IMR-90 (cell line): ENCODE measurements around the gene FRMD3. TPM values are rescaled to one million over a fixed set of nuclear protein-coding genes. Genes with fewer than 3 reads are reported as not detected.

ENCODE experiments used
- ATAC-seq: fragments of 200-7000 bp; cut with Tn5 transposase; 2 replicates; pipeline ENCODE4 v1.9.1; 2020; ENCODE audit warnings: low read depth, mild to moderate bottlenecking, moderate library complexity
- BruUV-seq: library from RNA; stranded (reverse); fragments of 400-500 nt; replicated peaks from 2 replicates; lab custom pipeline; 2021; lab: Mats Ljungman, UMichigan
- CTCF ChIA-PET: fragments of 300-600 bp; formaldehyde crosslinking; extraction: SDS; loops from one replicate; lab custom pipeline; 2021; ENCODE audit warnings: antibody characterized with exemption; lab: Yijun Ruan, JAX
- POLR2A ChIA-PET: fragments of 300-600 bp; sonication (Branson Sonifier 250); formaldehyde crosslinking; loops from one replicate; lab custom pipeline; 2022; ENCODE audit warnings: antibody characterized with exemption; ENCODE audit not compliant: unreplicated experiment; lab: Charles Lee
- DNase-seq: peaks from one replicate; pipeline ENCODE4 v3.0.0; 2013
- H2AFZ ChIP-seq: replicated peaks from 2 replicates; pipeline ENCODE3; 2013; ENCODE audit warnings: low read length, mild to moderate bottlenecking; ENCODE audit not compliant: poor library complexity
- H2AK5ac ChIP-seq: 2 replicates; pipeline ENCODE4 v1.6.1; 2013; ENCODE audit warnings: low read depth, low read length, inconsistent platforms
- H2AK9ac ChIP-seq: replicated peaks from 2 replicates; pipeline ENCODE3; 2013; ENCODE audit warnings: mild to moderate bottlenecking, low read depth, low read length, moderate library complexity; ENCODE audit not compliant: poor library complexity
- H2BK120ac ChIP-seq: 2 replicates; pipeline ENCODE4 v1.6.1; 2013; ENCODE audit warnings: low read depth, low read length, inconsistent platforms
- H2BK15ac ChIP-seq: 3 replicates; pipeline ENCODE4 v1.6.1; 2013; ENCODE audit warnings: low read depth, low read length, inconsistent platforms
- H2BK20ac ChIP-seq: 2 replicates; pipeline ENCODE4 v1.6.1; 2013; ENCODE audit warnings: low read depth, mild to moderate bottlenecking, inconsistent platforms, low read length, moderate library complexity
- H2BK5ac ChIP-seq: 2 replicates; pipeline ENCODE4 v1.6.1; 2013; ENCODE audit warnings: mild to moderate bottlenecking, low read depth, low read length, inconsistent platforms; ENCODE audit not compliant: poor library complexity, severe bottlenecking
- H3K14ac ChIP-seq: replicated peaks from 2 replicates; pipeline ENCODE4 v1.6.1; 2013; ENCODE audit warnings: low read depth, low read length, inconsistent platforms
- H3K18ac ChIP-seq: 2 replicates; pipeline ENCODE4 v1.6.1; 2013; ENCODE audit warnings: low read depth, low read length, control low read depth
- H3K23ac ChIP-seq: 2 replicates; pipeline ENCODE4 v1.6.1; 2013; ENCODE audit warnings: low read depth, low read length, inconsistent platforms
- H3K27ac ChIP-seq: 2 replicates; pipeline ENCODE4 v1.5.1; 2013; ENCODE audit warnings: mild to moderate bottlenecking, control low read depth, low read length; ENCODE audit not compliant: insufficient read depth
- H3K27me3 ChIP-seq: 2 replicates; pipeline ENCODE4 v1.6.1; 2013; ENCODE audit warnings: low read length; ENCODE audit not compliant: control insufficient read depth, insufficient read depth
- H3K36me3 ChIP-seq: 2 replicates; pipeline ENCODE4 v1.6.1; 2013; ENCODE audit warnings: low read length, mixed read lengths; ENCODE audit not compliant: control insufficient read depth, insufficient read depth
- H3K4ac ChIP-seq: 2 replicates; pipeline ENCODE4 v1.6.1; 2013; ENCODE audit warnings: low read depth, low read length, inconsistent platforms
- H3K4me1 ChIP-seq: 2 replicates; pipeline ENCODE4 v1.6.1; 2013; ENCODE audit warnings: low read length, mixed read lengths; ENCODE audit not compliant: control insufficient read depth, insufficient read depth
- H3K4me2 ChIP-seq: 2 replicates; pipeline ENCODE4 v1.6.1; 2013; ENCODE audit warnings: low read depth, mild to moderate bottlenecking, control low read depth, low read length, moderate library complexity
- H3K4me3 ChIP-seq: 2 replicates; pipeline ENCODE4 v1.5.1; 2013; ENCODE audit warnings: low read depth, mild to moderate bottlenecking, control low read depth, low read length, moderate library complexity; ENCODE audit not compliant: insufficient read depth
- H3K56ac ChIP-seq: 2 replicates; pipeline ENCODE4 v1.6.1; 2013; ENCODE audit warnings: low read length, inconsistent platforms; ENCODE audit not compliant: insufficient read depth; ENCODE audit errors: extremely low read depth
- H3K79me1 ChIP-seq, 2 experiments: 2 replicates each; pipeline ENCODE4 v1.6.1; 2013; ENCODE audit warnings: low read length in 2 of 2, inconsistent platforms in 1 of 2, low read depth in 1 of 2
- H3K9ac ChIP-seq: 2 replicates; pipeline ENCODE4 v1.6.1; 2013; ENCODE audit warnings: low read depth, low read length, control low read depth
- H3K9me1 ChIP-seq: 2 replicates; pipeline ENCODE4 v1.6.1; 2013; ENCODE audit warnings: low read length, inconsistent platforms; ENCODE audit not compliant: insufficient read depth
- H3K9me3 ChIP-seq: 2 replicates; pipeline ENCODE4 v1.6.1; 2013; ENCODE audit warnings: low read length; ENCODE audit not compliant: control insufficient read depth, insufficient read depth
- H4K20me1 ChIP-seq: 2 replicates; pipeline ENCODE4 v1.6.1; 2013; ENCODE audit warnings: low read length, inconsistent platforms; ENCODE audit not compliant: insufficient read depth
- H4K5ac ChIP-seq: 2 replicates; pipeline ENCODE4 v1.6.1; 2013; ENCODE audit warnings: mild to moderate bottlenecking, low read depth, low read length, control low read depth
- H4K8ac ChIP-seq, 2 experiments: 2 replicates each; pipeline ENCODE4 v1.6.1; 2013; ENCODE audit warnings: low read depth in 2 of 2, low read length in 2 of 2, control low read depth in 1 of 2, inconsistent platforms in 1 of 2
- H4K91ac ChIP-seq: 2 replicates; pipeline ENCODE4 v1.6.1; 2013; ENCODE audit warnings: low read depth, low read length, inconsistent platforms; ENCODE audit not compliant: insufficient read depth
- CEBPB ChIP-seq: IDR thresholded peaks from 2 replicates; pipeline ENCODE4 v1.6.1; 2012; ENCODE audit warnings: low read depth, low read length, improper control_type of control experiment
- CHD1 ChIP-seq: IDR thresholded peaks from 2 replicates; pipeline ENCODE4 v1.6.1; 2012; ENCODE audit warnings: low read depth, low read length, improper control_type of control experiment
- FOS ChIP-seq: fragments of 150-350 bp; IDR thresholded peaks from 2 replicates; pipeline ENCODE4 v1.6.1; 2016; ENCODE audit warnings: low read depth, low read length
- MAZ ChIP-seq: IDR thresholded peaks from 2 replicates; pipeline ENCODE4 v1.6.1; 2012; ENCODE audit warnings: low read depth, mild to moderate bottlenecking, low read length, improper control_type of control experiment, moderate library complexity, borderline replicate concordance
- MXI1 ChIP-seq: IDR thresholded peaks from 2 replicates; pipeline ENCODE4 v1.6.1; 2012; ENCODE audit warnings: low read depth, mild to moderate bottlenecking, low read length, moderate library complexity, borderline replicate concordance
- POLR2A ChIP-seq: IDR thresholded peaks from 2 replicates; pipeline ENCODE4 v1.6.1; 2012; ENCODE audit warnings: mild to moderate bottlenecking, low read depth, low read length
- RAD21 ChIP-seq: IDR thresholded peaks from 2 replicates; pipeline ENCODE4 v1.6.1; 2012; ENCODE audit warnings: low read length, improper control_type of control experiment
- RCOR1 ChIP-seq: IDR thresholded peaks from 2 replicates; pipeline ENCODE4 v1.6.1; 2012; ENCODE audit warnings: mild to moderate bottlenecking, low read length, improper control_type of control experiment; ENCODE audit not compliant: insufficient replicate concordance
- USF2 ChIP-seq: fragments of 150-350 bp; IDR thresholded peaks from 2 replicates; pipeline ENCODE4 v1.6.1; 2017; ENCODE audit warnings: mild to moderate bottlenecking, antibody characterized with exemption, low read length, low read depth
- WGBS, 2 experiments: methylation state at CpG; one replicate each; pipeline versions ENCODE4 v1.1.5 to v1.1.7; 2013; ENCODE audit warnings: missing lambda C conversion rate in 2 of 2; ENCODE audit not compliant: insufficient read length in 1 of 2; ENCODE audit errors: extremely low coverage in 2 of 2; 5-methylcytosine and 5-hydroxymethylcytosine counted together
- dilution Hi-C: fragments of 300-500 bp; cut with HindIII; formaldehyde crosslinking; loops from one replicate; pipeline ENCODE4 v1.14.3; 2018; ENCODE audit warnings: low sequenced_read_pairs; ENCODE audit not compliant: unreplicated experiment
- in situ Hi-C: fragments of 300-500 bp; cut with MboI; formaldehyde crosslinking; loops from 3 replicates; pipeline ENCODE4 v1.14.3; 2019; ENCODE audit warnings: low sequenced_read_pairs, inconsistent platforms, mixed read lengths
- intact Hi-C: fragments of 100-400 bp; cut with micrococcal nuclease; formaldehyde crosslinking; loops from 2 replicates; pipeline ENCODE4 v1.10.0; 2022
- polyA plus RNA-seq, 3 experiments: library from polyadenylated mRNA; depleted of rRNA; stranded (reverse); fragments of >200 nt; gene quantifications; 2 replicates each; pipeline ENCODE4 v1.2.3, GENCODE V29; 2012; ENCODE audit warnings: low replicate concordance in 1 of 3
- total RNA-seq: library from RNA; depleted of rRNA; stranded (reverse); fragments of >200 nt; gene quantifications from 2 replicates; pipeline ENCODE4 v1.2.3, GENCODE V29; 2012
- TF ChIP-seq, protein P1 (sequence below): fragments of 150-350 bp; IDR thresholded peaks from 2 replicates; pipeline ENCODE4 v1.6.1; 2016; ENCODE audit warnings: low read depth, mild to moderate bottlenecking, low read length, moderate library complexity, borderline replicate concordance
- TF ChIP-seq, protein P2 (sequence below): conservative IDR thresholded peaks from 2 replicates; pipeline ENCODE4 v1.5.1; 2012; ENCODE audit warnings: mild to moderate bottlenecking, low read depth, low read length, improper control_type of control experiment

FRMD3 gene
- total and polyA plus RNA-seq, 2 of the 4 experiments (the other 2 are of a cell fraction) = 0.02 to 0.18 TPM

DNA sequence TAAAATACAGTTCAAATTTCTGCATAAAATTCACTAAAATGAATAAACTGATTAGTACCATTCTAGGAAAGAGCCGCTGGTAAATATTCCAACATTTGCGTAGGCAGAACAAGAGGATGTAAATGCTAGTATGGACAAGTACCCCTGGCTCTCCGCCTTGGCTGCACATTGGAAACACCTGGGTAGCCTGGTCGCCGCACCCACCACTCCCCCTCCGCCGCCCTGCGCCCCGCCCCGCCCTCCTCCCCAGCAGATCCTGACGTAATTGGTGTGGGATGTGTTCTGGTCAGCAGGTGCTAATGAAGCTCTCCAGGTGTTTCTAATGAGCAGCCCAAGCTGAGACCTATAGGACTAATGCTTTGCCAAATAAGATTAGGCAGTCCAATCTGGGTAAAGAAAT lies 225.7 kb downstream of the FRMD3 start:
- no peak overlapping the region for H2AK5ac ChIP-seq
- no peak overlapping the region for H3K23ac ChIP-seq
- no peak overlapping the region for H4K91ac ChIP-seq
- no peak overlapping the region for H2BK15ac ChIP-seq
- CTCF ChIA-PET = no interaction called here
- in situ Hi-C loops (no loop called here), intact Hi-C loops (no loop called here), dilution Hi-C loops (no loop called here)
- H4K5ac ChIP-seq = no peak overlapping the region
- H4K20me1 ChIP-seq = no peaks in the 10 kb centered on the region
- H3K4ac ChIP-seq = no peak overlapping the region
- H3K9ac ChIP-seq = no peak overlapping the region
- no peak overlapping the region for H2AFZ ChIP-seq
- no peaks in the 10 kb centered on the region for H3K79me1 ChIP-seq
- no peak overlapping the region for H2AK9ac ChIP-seq
- ATAC-seq = no peak
- H3K27ac ChIP-seq = no peak overlapping the region
- POLR2A ChIA-PET = no interaction called here
- no peaks in the 10 kb centered on the region for H3K4me1 ChIP-seq
- BruUV-seq = no TSS peak
- no peak overlapping the region for H2BK20ac ChIP-seq
- H3K9me1 ChIP-seq = no peaks in the 10 kb centered on the region
- H3K4me2 ChIP-seq = no peak overlapping the region
- TF ChIP-seq, protein P1, sequence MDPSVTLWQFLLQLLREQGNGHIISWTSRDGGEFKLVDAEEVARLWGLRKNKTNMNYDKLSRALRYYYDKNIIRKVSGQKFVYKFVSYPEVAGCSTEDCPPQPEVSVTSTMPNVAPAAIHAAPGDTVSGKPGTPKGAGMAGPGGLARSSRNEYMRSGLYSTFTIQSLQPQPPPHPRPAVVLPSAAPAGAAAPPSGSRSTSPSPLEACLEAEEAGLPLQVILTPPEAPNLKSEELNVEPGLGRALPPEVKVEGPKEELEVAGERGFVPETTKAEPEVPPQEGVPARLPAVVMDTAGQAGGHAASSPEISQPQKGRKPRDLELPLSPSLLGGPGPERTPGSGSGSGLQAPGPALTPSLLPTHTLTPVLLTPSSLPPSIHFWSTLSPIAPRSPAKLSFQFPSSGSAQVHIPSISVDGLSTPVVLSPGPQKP = no peak
- TF ChIP-seq USF2 (no peak), MXI1 (no peak), RCOR1 (no peak), POLR2A (no peak), CEBPB (no peak), CHD1 (no peak), RAD21 (no peak), MAZ (no peak), FOS (no peak)
- TF ChIP-seq, protein P2, sequence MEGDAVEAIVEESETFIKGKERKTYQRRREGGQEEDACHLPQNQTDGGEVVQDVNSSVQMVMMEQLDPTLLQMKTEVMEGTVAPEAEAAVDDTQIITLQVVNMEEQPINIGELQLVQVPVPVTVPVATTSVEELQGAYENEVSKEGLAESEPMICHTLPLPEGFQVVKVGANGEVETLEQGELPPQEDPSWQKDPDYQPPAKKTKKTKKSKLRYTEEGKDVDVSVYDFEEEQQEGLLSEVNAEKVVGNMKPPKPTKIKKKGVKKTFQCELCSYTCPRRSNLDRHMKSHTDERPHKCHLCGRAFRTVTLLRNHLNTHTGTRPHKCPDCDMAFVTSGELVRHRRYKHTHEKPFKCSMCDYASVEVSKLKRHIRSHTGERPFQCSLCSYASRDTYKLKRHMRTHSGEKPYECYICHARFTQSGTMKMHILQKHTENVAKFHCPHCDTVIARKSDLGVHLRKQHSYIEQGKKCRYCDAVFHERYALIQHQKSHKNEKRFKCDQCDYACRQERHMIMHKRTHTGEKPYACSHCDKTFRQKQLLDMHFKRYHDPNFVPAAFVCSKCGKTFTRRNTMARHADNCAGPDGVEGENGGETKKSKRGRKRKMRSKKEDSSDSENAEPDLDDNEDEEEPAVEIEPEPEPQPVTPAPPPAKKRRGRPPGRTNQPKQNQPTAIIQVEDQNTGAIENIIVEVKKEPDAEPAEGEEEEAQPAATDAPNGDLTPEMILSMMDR = no peak
- no peak overlapping the region for H3K4me3 ChIP-seq
- DNase-seq = no peak
- no peak overlapping the region for H3K56ac ChIP-seq
- no peak overlapping the region for H4K8ac ChIP-seq
- H2BK120ac ChIP-seq = no peak overlapping the region
- H3K14ac ChIP-seq = no peak overlapping the region
- H2BK5ac ChIP-seq = no peak overlapping the region
- no CpG with 5 or more reads among the region's 11 CpGs for WGBS, 2 experiments
- no peaks in the 10 kb centered on the region for H3K9me3 ChIP-seq
- no peaks in the 10 kb centered on the region for H3K36me3 ChIP-seq
- H3K18ac ChIP-seq = no peak overlapping the region
- no peaks in the 10 kb centered on the region for H3K27me3 ChIP-seq
